ENCODE data around the gene ZNF428. TPM values are rescaled to one million over a fixed set of nuclear protein-coding genes. Genes with fewer than 3 reads are reported as not detected.
"Not testable (repeated sequence)": the region's sequence is repeated elsewhere in the genome, so short reads cannot be mapped to it uniquely, and the experiment has no call there.

The ZNF428 gene
- total RNA-seq, 1 donor from 2014 or later: 27.6 TPM

- intact Hi-C loops (cut with micrococcal nuclease): loop anchor here (1.0 kb wide), 1 partner anchor 28 kb away; no protein-coding TSS in a partner anchor
Observed at GRCh38 chr19:43640424-43640757, 21.0 kb upstream of the ZNF428 start.

DNA sequence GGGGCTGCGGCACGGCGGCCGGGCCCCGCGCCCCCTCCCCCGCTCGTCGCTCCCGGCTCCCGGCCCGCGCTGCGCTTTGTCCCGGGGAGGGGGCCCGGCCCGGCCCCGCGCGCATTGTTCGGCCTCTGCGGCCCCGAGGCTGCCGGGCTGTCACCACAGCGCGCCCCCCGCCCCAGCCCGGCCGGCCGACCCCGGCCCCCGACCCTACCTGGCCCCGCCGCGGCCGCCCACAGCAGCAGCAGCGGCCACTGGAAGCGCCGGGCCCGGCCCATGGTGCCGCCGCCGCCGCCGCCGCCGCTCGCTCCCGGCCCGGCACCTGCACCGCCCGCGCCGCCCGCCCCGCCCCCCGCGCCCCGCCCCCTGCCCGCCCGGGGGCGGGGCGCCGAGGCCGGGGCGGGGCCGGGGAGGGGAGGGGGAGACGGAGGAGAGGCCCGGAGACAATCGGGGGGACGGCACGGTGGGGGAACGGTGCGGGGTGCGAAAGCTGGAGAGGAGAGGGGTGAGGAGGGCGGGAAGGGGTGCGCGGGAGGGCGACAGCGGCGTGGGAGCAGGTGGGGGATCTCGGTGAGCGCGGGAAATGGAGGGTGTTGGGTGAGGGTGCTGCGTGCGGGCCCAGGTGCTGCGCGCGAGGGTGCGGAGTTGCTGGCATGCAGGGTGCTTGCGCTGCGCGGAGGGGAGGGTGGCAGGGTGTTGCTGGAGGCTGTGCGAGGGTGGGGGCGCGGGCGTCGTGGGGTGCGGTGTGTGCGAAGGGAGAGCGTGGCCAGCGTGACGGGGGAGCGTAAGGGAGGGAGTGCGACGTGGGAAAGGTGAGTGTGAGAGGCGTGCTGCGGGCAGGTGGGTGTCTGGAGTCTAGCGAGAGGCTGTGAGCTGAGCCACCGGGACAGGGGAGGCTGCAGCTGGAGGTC is 20.3 kb upstream of the ZNF428 start, which contains the start of gene CADM4:
CADM4 (minus strand) TSS at position 332 of the 905 bp plus-strand sequence; CDS start at position 272, 60 bp downstream.
- intact Hi-C loops (cut with micrococcal nuclease): loop anchor here (1.0 to 2.0 kb wide), 2 partner anchors 21 to 29 kb away; partner anchors contain the start of gene ZNF428

GRCh38 chr19:43638995-43639518 is 19.6 kb upstream of the ZNF428 start:
- intact Hi-C loops (cut with micrococcal nuclease): loop anchor here (2.0 kb wide), 1 partner anchor 20 kb away; the partner anchor contains the start of gene ZNF428

DNA sequence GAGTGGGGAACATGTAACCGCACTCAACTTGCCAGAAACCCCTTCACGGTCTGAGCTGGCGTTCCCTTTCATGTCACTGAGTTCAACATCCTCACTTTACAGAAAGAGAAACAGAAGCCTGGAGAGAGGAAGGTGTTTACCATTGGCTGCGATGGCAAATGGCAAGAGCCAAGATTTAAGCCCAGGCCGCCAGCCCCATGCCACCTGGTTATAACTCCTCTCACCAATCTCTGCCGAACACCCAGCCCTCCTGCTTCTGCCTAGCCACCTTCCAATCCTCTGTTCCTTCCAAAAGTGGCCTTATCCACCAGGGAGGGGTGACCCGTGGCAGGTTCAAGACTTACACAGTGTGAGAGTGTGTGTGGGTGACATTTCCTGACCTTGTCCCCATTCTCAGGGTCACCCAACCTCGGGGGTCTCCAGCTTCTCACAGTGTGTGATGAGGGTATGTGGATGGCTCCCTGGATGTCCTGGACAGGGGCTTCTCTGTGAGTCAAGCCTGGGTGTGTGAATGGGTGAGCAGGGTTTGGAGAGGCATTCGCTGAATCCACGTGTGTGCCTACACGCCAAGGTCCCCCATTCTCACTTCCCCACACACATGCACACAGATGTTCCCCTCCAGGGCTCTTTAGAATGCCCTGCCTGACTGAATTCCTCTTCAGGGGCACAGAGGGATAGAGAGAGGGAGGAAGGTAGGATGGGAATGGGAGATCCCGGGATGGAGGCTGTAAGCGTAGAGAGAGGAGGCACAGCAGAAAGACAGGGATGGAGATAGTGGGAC is 19.0 kb upstream of the ZNF428 start:
- intact Hi-C loops (cut with micrococcal nuclease): loop anchor here (2.0 kb wide), 1 partner anchor 20 kb away; the partner anchor contains the start of gene ZNF428

GRCh38 chr19:43636121-43636683 is 16.8 kb upstream of the ZNF428 start:
- intact Hi-C loops (cut with micrococcal nuclease): no loop called here

- intact Hi-C loops (cut with micrococcal nuclease): not testable (repeated sequence)
Observed at GRCh38 chr19:43635561-43635940, 16.1 kb upstream of the ZNF428 start.

GRCh38 chr19:43634872-43635560 is 15.6 kb upstream of the ZNF428 start:
- intact Hi-C loops (cut with micrococcal nuclease): no loop called here

DNA sequence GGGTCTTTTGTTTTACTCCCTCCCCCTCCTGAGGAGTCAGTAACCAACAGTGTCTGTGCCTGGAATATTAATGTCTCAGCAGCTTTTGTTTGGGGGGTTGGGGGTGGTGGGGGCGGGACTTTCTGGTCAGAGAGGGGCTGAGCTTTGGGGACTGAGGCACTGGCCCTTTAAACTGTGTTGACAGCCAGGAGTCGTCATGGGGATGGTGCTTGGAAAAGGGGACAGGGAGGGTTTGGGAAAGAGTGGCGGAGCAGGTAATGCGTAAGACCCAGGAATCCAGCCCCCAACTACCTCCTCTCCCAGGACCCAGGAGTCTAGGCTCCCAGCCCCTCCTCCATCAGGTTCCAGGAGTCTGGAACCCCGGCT is 15.1 kb upstream of the ZNF428 start:
- intact Hi-C loops (cut with micrococcal nuclease): no loop called here

GRCh38 chr19:43634068-43634467 is 14.6 kb upstream of the ZNF428 start:
- intact Hi-C loops (cut with micrococcal nuclease): no loop called here

- intact Hi-C loops (cut with micrococcal nuclease): no loop called here
Observed at GRCh38 chr19:43633520-43633919, 14.1 kb upstream of the ZNF428 start.

DNA sequence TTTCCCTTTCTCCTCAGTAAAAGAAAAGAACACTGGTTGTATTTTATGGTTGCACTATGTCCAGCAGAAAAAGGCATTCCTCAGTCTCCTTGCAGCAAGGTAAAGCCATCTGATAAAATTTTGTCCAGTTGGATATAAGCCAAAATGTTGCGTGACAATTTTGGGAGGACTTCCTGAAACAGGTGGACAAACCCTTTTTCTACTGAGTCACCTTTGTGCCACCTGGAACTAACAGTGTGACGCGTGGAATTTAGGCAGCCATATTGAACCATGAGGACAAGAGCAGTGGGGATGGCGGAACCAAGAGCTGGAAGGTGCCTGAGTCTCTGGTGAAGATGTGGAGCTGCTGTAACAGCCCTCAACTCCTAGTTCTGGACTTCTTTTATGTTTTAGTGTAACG is 12.1 kb upstream of the ZNF428 start:
- intact Hi-C loops (cut with micrococcal nuclease): no loop called here

DNA sequence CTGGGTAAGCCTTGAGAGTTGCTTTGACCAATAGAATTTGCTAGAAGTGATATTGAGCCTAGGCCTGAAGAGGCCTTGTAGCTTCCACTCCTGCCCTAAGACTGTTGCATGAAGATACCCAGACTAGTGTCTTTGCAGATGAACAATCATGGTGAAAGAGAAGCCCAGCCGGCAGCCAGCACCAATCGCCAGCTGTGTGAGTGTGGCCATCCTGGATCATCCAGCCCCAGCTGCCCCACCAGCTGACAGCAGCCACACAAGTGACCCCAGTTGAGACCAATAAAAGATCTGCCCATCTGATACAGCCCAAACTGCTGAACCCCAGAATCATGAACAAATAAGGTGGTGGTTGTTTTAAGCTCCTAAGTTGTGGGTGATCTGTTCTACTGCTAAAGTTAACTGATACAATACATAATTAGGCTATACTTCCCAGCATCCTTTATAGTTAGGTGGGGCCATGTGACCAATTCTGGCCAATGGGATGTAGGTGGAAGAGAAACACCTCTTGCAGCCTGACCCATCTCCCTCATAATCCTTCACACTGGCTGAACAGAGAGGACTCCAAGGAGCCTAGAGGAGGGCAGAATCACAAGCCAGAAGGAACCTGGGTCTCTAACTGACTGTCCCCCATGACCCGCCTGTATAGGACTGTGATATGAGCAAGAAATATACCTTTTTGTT is 9.4 kb upstream of the ZNF428 start:
- intact Hi-C loops (cut with micrococcal nuclease): no loop called here

- intact Hi-C loops (cut with micrococcal nuclease): no loop called here
Observed at GRCh38 chr19:43626838-43627237, 7.4 kb upstream of the ZNF428 start.

- intact Hi-C loops (cut with micrococcal nuclease): loop anchor here (1.0 kb wide), 1 partner anchor 42 kb away; no protein-coding TSS in a partner anchor
Observed at GRCh38 chr19:43625918-43626579, 6.6 kb upstream of the ZNF428 start.

DNA sequence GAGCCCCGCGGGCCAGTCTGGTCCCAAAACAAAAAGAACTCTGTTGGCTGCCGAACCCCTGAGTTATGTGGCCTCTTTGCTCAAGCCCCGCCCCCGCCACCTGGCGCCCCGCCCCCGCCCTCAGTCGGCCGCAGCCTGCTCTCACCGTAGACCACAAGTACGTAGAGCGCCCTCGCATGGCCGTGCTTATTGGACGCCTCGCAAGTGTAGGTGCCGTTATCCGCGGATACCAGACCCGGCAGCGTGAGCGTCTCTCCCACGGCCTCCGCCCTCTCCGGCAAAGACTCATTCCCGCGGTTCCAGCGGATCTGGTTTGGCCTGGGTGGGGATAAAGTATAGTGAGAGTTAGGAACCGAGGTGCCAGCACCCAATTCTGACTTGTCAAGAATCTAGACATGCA is 5.5 kb upstream of the ZNF428 start:
- intact Hi-C loops (cut with micrococcal nuclease): loop anchor here (1.0 kb wide), 1 partner anchor 43 kb away; no protein-coding TSS in a partner anchor

GRCh38 chr19:43623889-43624670 is 4.7 kb upstream of the ZNF428 start:
- intact Hi-C loops (cut with micrococcal nuclease): no loop called here

DNA sequence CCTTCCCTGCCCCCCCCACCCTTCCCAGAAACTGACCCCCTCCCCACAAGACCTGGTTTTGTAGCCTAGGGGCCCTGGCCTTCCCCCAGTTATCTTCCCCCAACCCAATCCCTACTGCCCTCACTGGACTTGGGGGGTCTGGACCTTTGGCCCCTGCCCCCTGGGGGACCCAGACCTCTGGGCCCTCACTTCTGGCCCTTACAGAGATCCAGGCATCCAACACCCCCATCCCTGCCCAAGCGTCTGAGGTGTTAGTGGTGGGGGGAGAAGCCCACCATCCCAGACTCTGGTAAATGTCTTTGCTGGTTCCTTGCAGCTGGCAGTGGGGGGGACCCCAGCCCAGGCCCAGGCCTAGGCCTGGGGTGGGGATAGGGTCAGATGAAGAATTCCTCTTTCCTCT is 3.5 kb upstream of the ZNF428 start:
- intact Hi-C loops (cut with micrococcal nuclease): no loop called here

DNA sequence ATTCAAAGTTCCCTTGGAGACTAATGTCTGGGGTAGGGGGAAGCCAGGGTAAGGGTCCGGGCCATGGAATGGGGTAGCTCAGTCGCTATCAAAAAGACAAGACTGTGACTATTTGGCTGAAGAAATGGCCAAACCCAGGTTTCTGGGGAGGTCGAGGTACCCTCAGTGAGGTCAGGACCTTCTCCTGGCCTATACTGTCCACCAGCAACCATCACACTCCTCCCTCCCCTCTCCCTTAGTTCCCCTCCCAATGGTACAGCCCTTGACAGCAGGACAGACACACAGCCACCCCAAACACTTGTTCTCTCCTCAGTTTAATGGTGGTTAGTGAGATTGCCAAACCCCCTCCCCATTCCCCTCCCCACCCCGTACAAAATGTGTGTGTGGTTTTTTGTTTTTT is 2.6 kb upstream of the ZNF428 start:
- intact Hi-C loops (cut with micrococcal nuclease): no loop called here
